GM20000 (cell line): ENCODE results near the gene LLGL1.

Source experiments
- DNase-seq: peaks from one replicate; pipeline ENCODE4 v3.0.0; 2012; ENCODE audit warnings: low spot score
- TF ChIP-seq, protein P1 (sequence below): IDR thresholded peaks from 2 replicates; pipeline ENCODE4 v1.5.1; 2012; ENCODE audit warnings: mild to moderate bottlenecking, control low read depth; ENCODE audit errors: extremely low read depth, missing control alignments

LLGL1 gene

DNA sequence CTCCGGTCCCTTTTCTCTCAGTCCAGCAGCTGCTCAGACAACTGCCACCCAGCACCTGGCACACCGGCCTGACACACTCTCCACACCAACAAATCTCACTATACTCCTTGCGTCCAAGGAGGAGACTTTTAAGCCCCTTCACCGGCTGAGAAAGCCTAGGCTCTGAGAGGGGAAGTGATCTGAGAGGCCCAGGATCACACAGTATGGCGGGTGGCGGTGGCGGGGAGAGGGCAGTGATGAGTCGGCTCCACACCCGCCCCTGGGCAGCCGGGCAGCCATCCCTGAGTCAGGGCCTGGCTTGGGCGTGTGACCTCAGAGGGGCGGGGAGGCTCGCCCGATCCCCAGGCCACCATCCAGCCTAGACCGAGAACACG is 32.5 kb downstream of the LLGL1 start:
- peak; percentile 83 for DNase-seq
- TF ChIP-seq, protein P1, sequence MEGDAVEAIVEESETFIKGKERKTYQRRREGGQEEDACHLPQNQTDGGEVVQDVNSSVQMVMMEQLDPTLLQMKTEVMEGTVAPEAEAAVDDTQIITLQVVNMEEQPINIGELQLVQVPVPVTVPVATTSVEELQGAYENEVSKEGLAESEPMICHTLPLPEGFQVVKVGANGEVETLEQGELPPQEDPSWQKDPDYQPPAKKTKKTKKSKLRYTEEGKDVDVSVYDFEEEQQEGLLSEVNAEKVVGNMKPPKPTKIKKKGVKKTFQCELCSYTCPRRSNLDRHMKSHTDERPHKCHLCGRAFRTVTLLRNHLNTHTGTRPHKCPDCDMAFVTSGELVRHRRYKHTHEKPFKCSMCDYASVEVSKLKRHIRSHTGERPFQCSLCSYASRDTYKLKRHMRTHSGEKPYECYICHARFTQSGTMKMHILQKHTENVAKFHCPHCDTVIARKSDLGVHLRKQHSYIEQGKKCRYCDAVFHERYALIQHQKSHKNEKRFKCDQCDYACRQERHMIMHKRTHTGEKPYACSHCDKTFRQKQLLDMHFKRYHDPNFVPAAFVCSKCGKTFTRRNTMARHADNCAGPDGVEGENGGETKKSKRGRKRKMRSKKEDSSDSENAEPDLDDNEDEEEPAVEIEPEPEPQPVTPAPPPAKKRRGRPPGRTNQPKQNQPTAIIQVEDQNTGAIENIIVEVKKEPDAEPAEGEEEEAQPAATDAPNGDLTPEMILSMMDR, result no peak

DNA sequence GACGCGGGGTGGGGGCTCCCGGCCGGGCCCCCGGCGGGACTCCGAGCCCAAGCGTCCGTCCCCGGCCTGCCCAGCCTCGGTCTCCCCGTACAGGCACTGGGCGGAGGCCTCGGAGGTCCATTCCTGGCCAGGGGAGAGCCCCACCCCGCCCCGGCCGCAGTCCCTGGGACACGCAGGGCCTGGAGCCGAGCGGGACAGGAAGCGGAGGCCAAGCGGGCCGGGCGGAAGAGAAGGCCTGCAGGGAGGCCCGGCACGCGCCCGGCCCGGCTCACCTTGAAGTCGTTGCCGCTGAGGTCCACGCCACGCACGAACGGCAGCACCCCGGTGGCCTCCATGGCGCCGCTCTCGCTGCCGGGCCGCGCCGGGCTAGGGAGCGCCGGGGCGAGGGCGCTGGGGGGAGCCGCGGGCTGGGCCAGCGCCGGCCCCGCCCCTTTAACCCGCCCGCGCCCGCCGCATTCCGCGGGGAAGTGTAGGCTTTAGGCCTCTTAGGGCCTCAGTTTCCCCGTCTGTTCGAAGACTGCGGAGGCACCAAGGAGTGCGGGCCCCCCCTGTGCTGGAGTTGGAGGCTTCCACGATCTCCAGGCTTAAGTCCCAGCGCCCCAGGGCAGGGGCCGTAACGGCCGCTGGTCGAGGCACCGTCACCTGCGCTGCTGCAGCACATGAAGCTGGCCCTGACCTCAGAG is 33.1 kb downstream of the LLGL1 start, which contains the start of gene FLII:
Gene FLII, minus strand, starts transcription at position 383 of the 683 bp plus-strand sequence. Its CDS starts 48 bp downstream, at position 335.
- peak; percentile 85 for DNase-seq
- TF ChIP-seq, protein P1, result no peak

DNA sequence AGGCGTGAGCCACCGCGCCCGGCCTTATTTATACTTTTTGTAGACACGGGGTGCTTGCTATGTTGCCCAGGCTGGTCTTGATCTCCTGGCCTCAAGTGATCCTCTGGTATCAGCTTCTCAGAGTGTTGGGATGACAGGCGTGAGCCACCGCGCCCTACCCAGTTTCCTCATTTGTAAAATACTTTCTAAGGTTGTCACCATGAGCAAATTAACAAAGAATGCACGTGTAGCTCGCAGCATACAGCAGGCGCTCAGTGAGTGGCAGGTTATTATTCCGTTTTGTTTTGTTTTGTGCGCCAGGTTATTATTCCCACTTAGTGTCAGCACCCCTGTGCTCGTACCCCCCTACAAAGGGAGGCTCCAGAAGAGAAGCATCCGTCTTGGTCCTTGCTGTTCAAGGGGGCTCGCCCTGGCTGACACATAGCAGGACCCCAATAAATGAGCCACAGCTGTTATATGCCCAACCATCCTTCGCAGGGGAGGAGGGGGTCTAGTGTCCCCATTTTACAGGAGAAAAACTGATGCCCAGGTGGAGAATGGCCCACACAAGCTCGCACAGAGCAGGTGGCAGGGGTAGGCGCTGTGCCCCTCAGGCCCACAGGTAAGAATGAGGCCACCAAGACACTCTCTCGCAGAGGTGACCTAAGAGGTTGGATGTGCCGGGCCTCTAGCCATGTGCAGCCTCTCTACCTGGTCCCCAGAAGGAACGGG is 34.3 kb downstream of the LLGL1 start:
- TF ChIP-seq, protein P1, result no peak

DNA sequence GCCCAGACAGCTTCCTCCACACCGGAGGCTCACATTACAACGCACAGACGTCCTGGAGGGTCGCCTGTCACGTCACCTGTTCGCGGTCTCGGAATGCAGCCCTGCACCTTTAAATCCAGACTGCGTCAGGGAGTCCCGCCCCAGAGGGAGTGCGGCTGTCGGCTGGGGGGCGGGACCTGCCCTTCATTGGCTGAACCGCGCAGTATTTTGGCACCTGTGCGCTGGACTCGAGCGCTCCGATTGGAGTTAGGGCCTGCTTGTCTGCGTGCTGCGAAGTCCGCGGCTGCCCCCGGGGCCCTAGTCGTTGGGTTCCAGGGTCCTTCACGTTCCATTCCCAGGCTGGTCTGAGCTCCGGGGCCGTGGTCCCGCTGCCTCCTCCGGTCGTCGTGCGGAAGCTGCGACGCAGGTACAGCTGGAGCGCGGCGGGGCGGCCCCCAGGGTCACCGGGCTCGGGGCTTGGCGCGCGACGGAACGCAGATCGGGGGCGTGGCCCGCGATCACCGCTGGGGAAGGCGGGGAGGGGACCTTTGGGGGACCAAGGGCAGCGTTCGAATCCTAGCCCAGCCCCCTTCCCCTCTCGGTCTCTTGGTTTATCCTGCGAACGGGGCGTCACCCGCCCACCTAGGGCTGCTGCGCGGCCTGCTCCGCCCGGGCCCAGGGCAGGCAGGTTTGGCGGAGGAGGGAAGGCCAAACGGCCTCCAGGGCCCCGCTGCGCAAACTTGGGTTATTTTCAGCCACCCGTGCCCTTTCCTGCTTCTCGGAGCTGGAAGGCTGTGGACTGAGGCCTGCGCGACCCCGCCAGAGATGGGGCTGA is 35.1 kb downstream of the LLGL1 start, which contains the start of gene MIEF2:
Gene MIEF2, plus strand, starts transcription at position 331 of the 814 bp plus-strand sequence. CDS start 2,059 bp downstream, outside the sequence.
- DNase-seq, result peak; percentile 99
- TF ChIP-seq, protein P1, result no peak

More for the DNA sequence above, 34.3 kb downstream of the LLGL1 start:
- DNase-seq, result no peak

DNA sequence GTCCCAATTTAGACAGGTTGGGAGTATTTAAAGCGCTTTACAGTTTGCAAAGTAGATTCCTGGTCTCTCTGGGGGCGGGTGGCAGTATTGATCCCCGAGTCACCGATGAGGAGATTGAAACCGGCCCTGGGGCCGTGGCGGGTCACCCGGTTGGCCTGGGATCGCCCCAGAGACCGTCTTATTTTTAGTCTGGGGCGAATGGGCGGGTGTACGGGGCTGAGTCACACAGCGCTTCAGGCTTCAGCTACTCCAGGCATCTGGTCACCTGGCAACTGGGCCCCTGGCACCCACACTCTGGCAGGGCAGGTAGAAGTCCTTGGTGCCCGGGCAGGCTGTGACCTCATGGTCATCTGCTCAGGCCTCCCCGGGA is 35.7 kb downstream of the LLGL1 start:
- TF ChIP-seq, protein P1, result no peak
- peak; percentile 81 for DNase-seq

DNA sequence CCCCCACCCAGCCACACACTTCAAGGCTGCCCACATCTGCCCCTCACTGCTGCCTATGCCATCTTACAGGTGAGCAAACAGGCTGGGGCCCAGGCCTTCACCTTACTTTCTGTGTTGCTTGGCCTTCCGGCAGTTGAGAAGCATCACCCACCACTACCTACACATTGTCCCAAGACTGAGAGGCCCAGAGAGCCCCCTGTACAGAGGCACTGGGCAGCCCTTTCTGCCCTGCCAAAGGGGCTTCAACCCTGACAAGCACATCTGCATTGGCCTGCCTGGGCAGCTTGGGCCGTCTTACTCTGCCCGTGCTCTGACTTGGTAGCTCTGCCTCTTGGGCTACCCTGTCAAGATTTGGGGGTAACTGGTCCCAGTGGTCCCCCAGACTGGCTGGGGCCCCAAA is 36.2 kb downstream of the LLGL1 start:
- TF ChIP-seq, protein P1, result no peak
- DNase-seq, result no peak
